ENCODE measurements around the gene PAX2.

Gene PAX2

DNA sequence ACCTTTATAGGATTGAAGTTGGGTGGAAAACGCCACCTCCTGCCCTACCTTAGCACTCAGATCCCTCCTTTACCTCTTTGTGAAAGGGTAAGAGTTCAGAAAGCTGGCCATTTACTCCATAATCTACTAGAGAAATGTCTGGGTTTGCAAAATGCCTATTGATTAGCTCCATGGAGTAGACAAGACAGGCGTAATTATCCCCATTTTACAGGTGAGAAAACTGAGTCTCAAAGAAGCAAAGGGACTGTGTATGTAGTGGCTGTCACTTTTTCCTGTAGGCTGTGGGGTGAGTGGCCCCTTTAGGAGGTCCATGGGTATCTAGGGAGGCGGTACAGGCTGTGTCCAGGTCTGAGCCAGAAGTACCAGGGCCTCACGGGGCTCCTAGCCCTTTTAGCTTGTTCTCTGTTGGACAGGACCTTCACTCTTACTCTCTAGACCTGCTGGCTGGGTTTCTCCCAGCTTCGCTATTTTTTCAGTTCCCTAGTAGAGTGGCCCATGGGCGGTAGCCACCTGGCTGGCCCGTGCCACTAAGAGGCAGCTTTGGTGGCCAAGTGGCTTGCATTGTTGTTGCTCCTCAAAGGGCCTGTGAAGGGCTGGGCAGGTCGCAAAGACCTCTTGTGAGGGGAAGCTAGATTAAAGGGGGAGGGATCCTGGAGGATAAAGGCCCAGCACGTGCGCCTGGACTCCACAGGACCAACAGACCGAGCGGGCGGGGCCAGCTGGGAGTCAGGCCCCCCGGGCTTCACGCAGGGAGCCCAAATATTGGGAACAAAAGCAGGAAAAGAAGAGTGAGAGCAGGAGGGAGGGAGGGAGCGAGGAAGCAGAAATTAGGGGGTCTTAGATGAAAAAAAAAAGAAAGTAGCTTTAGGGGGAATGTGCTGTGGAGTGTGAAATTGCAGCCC, 4.7 kb upstream of the PAX2 start:
- DNase-seq = no peak

DNA sequence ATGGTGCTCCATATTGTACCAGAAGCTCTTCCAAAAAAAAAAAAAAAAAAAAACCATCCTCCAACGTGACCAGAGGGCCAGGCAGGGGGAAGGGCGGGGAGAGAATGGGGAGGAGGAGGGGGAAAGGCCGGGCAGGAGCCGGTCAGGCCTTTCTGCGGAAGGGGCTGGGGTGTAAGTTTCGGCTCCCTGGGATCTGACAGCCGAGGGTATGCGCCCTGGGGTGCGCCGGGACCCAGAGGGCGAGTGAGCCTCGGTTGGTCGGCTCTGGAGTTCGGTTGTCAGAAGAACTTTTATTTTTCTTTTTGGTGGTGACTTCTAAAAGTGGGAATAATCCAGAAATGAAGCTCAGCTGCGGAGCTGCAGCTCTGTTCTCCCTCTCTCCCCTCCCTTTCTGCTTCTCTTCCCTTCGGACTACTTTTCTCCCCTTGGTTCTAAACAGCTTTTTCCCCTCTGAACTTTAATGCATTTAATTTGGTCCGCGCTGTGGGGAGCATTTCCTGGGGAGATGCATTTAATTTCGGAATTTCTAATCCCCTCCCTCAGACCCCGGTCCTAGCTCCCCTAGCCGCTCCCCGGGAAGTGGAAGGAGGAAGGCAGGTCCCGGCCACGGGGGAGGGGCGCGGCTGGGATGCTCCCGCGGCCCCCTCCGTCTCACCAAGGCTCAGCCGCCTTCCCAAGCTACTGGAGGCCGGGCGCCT, 3.9 kb upstream of the PAX2 start:
- no peak for DNase-seq

DNA sequence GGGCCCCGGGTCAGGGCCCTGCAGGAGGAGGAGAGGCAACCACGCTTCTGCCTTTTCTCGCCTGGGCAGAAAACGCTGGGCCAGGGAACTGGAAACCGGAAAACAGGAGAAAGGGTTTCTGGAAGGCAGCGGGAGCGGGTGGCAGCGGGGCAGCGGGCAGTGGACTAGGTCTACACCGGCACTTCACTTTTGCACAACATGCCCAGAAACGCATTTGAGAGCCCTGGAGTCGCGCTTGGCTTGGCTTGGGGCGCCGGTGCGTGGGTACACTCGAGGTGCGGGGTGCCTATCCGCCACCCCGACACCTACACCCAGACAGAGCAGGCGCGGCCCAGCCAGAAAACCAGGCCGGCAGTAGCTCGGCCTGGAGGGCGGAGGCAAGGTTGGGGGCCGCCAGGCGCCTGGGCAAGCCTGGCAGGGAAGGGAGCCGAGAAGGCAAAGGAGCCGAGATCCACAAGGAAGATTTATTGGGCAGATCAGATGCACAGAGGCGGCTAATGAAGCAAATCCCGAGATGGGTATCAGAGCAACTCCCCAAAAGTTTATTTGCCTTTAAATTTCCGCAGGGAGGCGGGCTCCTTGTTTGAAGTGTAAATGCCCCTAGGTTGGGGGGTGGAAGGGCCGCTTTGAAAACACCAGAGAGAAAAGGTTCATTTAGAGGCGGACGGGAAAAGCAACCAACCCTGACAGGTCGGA, 3.2 kb upstream of the PAX2 start:
- no peak for DNase-seq

DNA sequence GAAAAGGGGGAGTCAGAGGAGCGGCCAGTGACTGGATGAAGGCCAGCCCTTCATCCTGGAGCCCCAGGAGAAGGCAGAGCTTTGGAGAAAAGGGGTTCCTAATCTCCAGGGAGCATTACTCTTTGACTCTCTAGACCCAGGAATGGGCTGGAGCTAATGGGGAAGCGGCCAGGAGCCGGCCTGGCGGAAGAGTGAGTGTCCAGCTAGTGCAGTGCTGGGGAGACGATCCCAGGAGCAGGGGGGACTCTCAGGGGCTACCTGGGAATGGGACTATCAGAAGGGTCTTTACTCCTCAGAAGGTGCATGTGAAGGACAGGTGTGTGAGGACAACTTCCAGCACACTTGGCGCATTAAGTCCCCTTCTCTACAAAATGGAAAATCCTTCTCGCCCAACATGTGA, 2.4 kb upstream of the PAX2 start:
- no peak for DNase-seq

DNA sequence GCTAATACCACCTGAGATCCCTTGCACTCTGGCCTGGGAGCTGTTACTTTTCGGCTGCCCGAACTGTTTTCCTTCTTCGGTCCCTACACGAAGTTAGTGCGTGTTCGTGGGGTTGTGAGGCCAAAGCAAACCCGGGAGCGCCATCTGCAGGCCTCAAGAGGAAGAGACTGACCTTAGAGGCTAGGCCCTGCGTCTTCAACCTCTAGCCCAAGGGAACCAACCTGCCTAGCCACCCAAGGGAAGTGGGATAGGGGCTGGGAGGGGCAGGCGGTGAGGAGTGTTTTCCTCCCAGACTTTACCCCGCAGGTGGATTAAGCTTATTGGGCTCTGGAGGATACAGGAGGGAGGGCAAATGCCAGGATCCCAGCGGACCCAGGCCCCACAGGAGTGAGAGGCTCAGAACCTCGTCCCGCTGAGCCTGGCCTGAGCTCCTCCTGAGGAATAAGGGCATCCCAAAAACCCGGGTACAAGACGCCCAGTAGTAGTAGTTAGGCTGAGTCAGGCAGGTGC, 1.7 kb upstream of the PAX2 start:
- DNase-seq = no peak

DNA sequence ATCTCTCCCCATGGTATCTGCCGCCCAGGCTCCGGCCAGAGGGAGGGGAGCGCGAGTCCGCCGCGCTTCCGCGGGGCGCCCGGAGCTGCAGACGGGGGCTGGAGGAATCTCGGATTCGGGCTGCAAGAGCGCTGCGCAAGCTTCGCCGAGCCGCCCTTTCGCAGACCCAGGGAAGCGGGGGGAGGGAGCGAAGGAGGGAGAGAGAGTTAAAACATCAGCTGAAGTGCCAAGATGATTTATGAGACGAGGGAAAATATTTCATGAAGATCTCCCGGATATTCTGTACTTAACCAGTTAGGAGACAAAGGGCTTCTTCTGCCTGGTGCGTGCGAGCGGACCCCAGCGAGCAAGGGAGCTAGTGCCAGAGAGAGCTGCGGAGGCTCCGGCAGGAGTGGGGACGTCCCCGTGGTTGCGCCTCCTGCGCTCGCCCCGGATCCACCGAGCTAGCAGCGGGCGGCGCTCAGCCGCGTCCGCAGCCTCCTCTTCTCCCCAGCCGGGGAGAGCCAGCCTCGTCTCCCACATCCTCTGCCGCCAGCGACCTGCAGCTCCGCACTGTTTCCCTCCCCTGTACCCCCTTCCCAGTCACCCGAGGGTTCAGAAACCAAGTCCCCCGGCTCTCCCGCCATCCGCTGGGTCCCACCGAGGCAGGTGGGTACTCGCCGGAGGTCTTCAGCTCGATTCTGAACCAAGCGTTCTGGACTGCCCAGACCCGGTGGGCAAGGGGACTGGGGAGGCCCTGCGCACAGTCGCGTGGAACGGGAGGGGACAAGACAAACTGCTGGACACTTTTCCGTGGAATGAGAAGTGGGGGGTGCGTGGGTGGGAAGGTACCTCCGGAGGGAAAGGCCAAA, 1.0 kb upstream of the PAX2 start:
- no peak for DNase-seq

DNA sequence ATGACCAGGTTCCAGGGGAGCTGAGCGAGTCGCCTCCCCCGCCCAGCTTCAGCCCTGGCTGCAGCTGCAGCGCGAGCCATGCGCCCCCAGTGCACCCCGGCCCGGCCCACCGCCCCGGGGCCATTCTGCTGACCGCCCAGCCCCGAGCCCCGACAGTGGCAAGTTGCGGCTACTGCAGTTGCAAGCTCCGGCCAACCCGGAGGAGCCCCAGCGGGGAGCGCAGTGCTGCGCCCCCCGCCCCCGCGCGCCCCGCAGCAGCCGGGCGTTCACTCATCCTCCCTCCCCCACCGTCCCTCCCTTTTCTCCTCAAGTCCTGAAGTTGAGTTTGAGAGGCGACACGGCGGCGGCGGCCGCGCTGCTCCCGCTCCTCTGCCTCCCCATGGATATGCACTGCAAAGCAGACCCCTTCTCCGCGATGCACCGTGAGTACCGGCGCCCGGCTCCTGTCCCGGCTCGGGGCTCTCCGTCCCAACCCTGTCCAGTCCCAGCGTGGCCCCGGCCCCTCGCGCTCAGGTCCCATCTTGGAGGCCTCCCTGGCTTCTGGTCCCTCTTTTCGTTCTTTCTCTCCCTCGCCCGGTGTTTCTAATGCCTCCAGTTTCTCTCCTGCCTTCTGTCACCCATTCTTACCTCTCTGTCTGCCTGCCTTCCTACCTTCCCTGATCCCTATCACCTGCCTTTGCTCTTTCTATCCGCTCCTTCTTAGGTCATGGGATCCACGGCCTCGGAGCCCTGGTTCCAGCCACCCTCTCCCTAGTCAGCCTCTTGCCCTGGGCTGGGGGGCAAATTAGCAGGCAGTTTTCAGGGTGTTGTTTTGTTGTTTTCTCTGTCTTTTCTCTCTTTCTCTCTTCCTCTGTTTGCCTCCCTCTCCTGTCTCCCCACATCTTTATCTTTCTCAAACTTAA, 751 bp downstream of the PAX2 start:
- DNase-seq = no peak

DNA sequence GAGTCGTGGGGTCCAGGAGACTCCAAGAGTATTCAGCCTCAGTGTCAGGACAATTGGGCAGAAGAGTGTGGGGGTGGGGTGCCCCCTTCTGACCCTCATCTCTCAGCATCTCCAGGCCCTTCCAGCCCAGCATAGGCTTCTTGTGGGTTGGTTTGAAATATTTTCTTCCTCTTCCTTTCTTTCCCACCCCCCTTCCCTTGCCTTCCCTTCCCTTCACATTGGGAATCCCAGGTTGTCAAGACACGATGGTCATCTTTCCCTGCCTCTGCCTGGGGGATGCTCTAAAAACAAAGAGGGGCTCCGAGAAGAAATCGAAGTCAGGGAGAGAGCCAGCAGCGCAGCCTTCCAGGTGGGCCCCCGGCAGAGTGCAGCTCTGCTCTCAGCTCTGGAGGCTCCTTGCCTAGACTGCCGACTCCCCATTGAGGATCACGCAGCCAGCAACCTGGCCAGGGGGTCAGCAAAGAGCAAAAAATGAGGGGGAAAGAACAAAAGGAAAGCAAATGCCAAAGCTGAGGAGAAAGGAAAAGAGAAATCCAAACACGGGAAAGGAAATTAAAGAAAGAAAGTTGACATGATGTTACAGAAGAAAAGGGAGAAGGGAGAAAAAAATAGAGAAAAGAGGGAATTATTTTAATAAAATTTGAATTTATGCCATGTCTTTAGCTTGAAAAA, 1.5 kb downstream of the PAX2 start:
- no peak for DNase-seq

DNA sequence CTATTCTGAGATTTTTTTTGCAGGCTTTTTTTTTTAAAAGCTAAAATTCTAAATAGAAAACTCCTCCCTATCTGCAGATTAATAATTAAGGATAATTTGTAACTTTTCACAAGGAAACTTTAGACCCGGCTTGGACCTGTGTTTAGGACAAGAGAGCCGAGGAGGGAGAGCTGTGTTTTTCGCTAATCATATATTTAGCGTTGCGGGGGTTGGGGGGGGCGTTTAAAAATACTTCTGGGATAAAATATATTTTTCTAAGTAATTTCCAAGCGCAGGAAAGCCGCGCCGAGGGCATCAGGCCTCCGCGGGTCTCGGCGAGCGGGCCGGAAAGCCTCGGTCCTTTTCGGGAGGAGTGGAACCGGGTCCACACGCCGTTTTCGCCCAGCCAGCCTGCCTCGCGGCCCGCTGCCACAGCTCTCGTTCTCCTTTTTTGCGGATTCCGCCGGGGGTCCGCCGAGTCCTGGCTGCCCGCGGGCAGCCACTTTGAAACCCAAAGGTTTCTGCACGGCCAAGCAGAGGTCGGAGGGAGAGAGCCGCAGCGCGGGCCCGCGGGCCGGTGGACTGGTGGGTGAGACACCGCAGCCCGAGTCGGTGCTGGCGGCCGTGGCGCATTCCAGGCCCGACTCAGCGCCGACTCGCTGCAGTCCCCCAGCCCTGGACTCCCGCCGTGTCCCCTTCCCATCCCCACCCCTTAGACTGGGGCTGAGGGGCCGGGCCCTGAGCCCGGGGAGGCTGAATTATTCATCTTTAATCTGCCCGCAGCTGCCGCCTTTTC, 2.3 kb downstream of the PAX2 start:
- DNase-seq = no peak

DNA sequence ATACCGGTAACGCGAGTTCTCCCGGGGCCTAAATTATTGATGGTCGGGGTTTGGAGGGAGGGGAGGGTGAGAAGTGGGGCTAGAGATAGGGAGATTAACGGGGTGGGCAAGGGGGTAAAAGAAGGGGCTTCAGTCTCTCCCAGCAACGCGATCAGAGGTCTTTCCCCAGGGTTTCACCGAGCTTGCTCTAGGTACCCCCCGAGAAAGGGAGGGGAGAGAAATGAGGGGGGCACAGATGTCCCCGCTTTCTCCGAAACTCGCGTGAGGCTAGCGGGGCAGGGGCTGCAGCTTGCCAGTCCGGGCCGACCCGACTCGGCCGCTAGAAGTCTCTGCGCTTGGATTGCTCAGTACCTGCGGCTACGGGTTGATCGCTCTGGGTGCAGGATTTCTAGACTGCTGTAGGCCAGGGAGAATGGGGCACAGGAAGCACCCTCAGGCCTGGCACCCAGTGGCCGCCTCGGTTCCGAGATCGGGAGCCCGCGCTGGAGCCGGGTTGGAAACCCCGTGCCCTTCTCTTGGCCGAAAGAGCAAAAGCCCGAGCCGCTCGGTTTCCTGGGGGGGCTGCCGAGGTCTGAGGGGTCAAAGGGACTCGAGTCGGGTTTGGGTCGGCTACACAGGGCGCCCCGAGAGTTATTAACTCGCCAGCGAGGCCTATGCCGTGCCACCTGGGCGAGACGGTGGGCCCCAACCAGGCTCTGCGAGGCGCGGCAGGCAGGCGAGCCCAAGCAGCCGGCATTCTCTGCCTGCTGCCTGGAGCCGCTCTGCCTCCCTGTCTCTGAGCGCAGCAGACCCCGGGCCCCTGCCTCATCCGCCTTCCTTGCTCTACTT, 3.1 kb downstream of the PAX2 start:
- no peak for DNase-seq

DNA sequence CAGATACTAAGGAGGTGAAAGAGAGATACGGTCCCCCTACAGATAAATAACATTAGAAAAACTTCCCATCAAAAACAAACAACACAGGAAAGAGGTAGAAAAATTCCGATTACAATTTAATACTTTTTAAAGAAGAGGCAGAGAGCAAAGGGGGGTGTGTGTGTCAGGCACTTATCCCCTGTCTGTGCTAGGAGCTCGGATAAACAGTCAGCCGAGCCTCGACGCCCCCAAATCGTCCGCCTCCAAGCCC, 3.6 kb downstream of the PAX2 start:
- no peak for DNase-seq

DNA sequence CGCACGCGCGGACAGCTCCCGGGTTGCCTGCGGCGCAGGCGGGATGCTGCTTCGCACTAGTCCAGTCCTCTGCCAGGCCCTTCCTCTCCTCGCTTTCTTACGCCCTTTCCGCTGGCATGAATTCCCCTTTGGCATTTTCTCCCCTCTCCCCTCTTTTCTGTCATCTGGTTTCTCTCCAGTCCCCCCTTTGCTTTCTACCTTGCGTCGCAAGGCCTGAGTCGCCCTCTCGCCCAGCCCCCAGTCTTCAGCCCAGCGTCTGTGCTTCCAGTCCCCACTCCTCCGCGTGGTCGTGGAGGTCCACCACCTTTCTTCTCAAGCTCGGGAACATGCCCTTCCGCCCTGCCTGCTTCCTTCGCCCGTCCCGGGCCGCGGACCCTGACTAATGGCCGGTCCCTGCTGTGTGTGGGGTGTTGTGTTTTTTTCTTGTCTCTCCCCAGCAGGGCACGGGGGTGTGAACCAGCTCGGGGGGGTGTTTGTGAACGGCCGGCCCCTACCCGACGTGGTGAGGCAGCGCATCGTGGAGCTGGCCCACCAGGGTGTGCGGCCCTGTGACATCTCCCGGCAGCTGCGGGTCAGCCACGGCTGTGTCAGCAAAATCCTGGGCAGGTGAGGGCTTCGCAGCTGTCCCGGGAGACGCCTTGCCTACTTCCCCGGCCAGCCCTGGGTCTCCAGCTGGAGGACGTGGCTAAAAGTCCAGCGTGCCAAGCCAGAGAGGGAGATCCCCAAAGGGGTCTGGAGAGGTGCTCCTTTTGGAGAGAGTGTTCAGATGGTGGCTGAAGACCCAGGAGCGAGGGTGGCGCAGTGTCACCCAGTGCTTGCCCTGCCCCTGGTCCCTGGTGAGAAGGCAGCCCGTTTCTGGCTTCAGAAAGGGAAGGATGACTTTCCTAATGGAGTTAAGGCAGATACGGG, 4.2 kb downstream of the PAX2 start:
- DNase-seq = no peak

DNA sequence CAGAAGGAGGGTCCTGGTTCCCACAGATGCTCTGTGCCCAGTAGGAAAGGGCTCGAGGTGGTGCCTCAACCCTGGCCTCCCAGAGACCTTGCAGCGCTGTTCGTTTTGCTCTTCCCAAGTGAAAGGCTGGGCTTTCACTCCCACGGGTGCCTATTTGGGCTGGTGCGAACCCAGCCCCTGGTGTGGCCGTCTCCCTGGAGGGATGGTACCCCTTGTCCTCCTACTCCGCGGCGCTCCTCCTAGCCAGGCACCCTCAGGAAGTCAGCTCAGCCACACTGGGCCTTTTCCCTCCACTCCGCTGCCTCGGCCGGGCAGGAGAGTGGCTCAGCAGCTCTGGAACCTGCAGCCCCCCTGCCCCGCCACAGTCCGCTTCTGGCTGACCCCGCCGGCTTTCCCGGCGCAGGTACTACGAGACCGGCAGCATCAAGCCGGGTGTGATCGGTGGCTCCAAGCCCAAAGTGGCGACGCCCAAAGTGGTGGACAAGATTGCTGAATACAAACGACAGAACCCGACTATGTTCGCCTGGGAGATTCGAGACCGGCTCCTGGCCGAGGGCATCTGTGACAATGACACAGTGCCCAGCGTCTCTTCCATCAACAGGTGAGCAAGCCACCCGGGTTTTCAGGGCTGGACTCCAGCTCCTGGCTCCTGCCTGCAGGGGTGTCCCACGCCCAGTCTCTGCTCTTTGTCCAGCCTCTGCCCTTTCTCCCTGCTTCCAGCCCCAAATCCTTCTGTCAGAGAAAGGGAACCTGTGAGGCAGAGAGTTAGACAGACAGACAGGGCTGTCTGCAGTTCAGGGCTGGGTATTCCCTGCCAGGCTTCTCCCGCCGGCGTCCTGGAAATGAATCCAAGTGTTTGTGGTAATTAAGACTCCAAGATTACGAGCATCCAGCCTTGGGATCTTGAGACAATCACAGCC, 5.2 kb downstream of the PAX2 start:
- DNase-seq = no peak

DNA sequence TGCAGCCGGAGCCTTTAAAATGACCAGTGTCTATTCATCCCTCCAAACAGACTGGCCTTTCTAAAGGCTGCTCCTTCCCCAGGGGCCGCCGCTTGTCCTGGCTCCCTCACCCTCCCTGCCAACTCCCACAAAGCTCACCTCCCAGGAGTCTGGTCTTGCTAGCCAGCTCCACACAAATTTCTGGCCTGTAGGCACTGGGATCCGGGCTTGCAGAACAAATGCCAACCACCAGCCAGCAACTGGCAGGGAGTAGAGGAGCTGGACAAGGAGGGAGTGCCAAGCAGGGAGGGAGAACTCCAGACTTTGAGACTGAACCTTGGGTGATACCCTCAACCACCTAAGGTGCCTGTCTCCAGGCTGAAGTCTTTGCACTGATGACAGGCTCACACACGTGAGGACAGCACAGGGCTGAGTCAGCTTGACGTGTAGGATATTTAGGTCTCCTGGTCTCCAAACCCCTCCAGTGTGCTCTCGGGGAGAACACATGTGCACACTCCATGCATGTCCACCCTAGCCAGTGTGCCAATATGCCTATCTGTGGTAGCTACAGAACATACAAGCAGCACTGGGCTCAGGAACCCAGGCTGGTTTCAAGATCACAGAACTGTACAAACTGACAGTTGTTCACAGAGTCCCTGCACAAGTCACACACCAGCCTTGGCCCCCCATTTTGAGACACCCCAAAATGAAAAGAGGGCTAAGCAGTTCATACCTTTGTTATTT, 6.0 kb downstream of the PAX2 start:
- DNase-seq = no peak

DNA sequence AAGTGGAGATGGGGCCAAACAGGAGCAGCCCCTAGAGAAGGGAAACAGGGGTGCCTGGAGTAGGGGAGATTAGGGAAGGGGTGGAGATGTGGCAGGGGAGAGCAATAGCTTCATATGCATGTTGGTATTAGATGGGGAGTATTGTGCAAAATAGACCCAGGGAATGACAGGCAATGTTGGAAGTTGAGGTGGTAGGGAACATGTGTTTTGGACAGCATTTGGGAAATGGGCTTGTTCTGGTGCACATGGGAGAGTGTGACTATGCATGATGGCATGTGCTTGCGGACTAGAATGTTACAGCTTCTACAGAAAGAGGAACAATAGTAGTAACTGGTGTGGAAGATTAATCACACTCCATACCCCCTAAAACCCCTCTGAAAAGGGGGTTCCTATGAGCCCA, 10.4 kb downstream of the PAX2 start:
- no peak for DNase-seq

DNA sequence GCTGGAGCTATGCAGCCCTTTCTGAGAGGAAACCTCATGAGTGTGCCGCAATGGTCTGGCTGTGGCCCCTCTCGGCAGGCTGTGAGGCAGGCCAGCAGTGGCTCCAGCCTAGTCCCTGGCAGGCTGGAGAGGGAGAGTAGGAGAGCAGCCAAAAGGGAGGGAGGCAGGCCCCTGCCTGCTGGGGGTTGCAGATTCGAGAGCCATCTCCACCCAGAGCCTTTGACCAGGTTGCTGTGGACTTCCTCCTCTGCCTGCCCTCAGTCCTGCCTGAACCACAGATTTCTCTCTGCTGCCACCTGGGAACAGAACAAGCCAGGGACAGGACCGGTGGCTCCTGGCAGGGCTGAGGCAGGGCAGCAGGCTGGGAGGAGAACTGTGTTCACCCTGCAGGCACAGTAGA, 13.9 kb downstream of the PAX2 start:
- no peak for DNase-seq

DNA sequence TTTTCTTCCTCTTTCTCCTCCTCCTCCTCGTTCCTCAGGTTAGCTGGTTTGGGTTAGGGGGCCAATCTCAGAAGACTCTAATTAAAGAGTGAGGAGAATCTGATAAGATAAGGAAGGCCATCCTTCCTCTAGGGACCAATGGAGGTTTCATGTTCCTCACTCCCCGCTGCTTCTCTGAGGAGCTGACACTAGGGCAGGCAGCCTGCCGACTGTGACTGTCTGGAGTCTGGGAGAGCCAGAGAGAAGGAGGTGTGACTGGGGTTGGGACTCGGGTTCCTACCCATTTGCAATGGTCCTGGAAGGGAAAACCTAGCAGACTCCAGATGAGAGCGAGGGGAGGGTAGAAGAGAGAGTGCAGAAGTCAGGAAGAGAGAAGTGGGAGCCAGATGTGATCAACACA, 15.3 kb downstream of the PAX2 start:
- DNase-seq = no peak

Data from GOT3 (cell line).